Astrocyte (in vitro differentiated cells and primary cell): Measurements from ENCODE around the gene IQCM. TPM values are rescaled to one million over a fixed set of nuclear protein-coding genes. Genes with fewer than 3 reads are reported as not detected.

Source experiments
- DNase-seq: peaks from one replicate; pipeline ENCODE4 v3.0.0-alpha.2; 2010; ENCODE audit warnings: low read depth
- FAIRE-seq: peaks from 2 replicates; lab custom pipeline; 2011; peaks lifted over from hg19 to GRCh38; lab: Jason Lieb, UNC
- H2AFZ ChIP-seq: 2 replicates; pipeline ENCODE4 v1.6.0; 2012; ENCODE audit warnings: low read depth, low read length, inconsistent platforms
- H3K27ac ChIP-seq: 2 replicates; pipeline ENCODE4 v1.5.1; 2011; ENCODE audit warnings: low read depth, low read length, inconsistent platforms
- H3K27me3 ChIP-seq: 2 replicates; pipeline ENCODE4 v1.6.0; 2011; ENCODE audit warnings: low read length, inconsistent platforms; ENCODE audit not compliant: insufficient read depth
- H3K36me3 ChIP-seq: 2 replicates; pipeline ENCODE4 v1.5.1; 2011; ENCODE audit warnings: low read length, inconsistent platforms; ENCODE audit not compliant: insufficient read depth
- H3K4me1 ChIP-seq: 2 replicates; pipeline ENCODE4 v1.5.1; 2011; ENCODE audit warnings: low read length, inconsistent platforms; ENCODE audit not compliant: insufficient read depth
- H3K4me2 ChIP-seq: 2 replicates; pipeline ENCODE4 v1.6.0; 2012; ENCODE audit warnings: low read length, inconsistent platforms
- H3K4me3 ChIP-seq: 2 replicates; pipeline ENCODE4 v1.5.1; 2011; ENCODE audit warnings: low read depth, mild to moderate bottlenecking, low read length, inconsistent platforms; ENCODE audit not compliant: insufficient read depth
- H3K79me2 ChIP-seq: 2 replicates; pipeline ENCODE4 v1.6.0; 2012; ENCODE audit warnings: mild to moderate bottlenecking, low read length, inconsistent platforms; ENCODE audit not compliant: insufficient read depth
- H3K9ac ChIP-seq: 2 replicates; pipeline ENCODE4 v1.6.0; 2012; ENCODE audit warnings: mild to moderate bottlenecking, low read length, inconsistent platforms
- H3K9me3 ChIP-seq: 2 replicates; pipeline ENCODE4 v1.5.1; 2012; ENCODE audit warnings: low read depth, mild to moderate bottlenecking, low read length, inconsistent platforms; ENCODE audit not compliant: insufficient read depth
- H4K20me1 ChIP-seq: 2 replicates; pipeline ENCODE4 v1.6.0; 2012; ENCODE audit warnings: low read length, inconsistent platforms; ENCODE audit not compliant: insufficient read depth
- H3K27ac Mint-ChIP-seq: one replicate; pipeline ENCODE4 v1.8.0; 2021; ENCODE audit warnings: mild to moderate bottlenecking, mixed read lengths; ENCODE audit not compliant: unreplicated experiment
- H3K27me3 Mint-ChIP-seq: one replicate; pipeline ENCODE4 v1.8.0; 2021; ENCODE audit warnings: low read depth, mixed read lengths; ENCODE audit not compliant: unreplicated experiment
- H3K36me3 Mint-ChIP-seq: one replicate; pipeline ENCODE4 v1.8.0; 2021; ENCODE audit warnings: low read depth, mixed read lengths; ENCODE audit not compliant: unreplicated experiment
- H3K4me1 Mint-ChIP-seq: one replicate; pipeline ENCODE4 v1.8.0; 2021; ENCODE audit warnings: low read depth, mixed read lengths; ENCODE audit not compliant: unreplicated experiment
- H3K4me3 Mint-ChIP-seq: one replicate; pipeline ENCODE4 v1.8.0; 2021; ENCODE audit warnings: mild to moderate bottlenecking, moderate library complexity, mixed read lengths; ENCODE audit not compliant: unreplicated experiment
- H3K9me3 Mint-ChIP-seq: one replicate; pipeline ENCODE4 v1.8.0; 2021; ENCODE audit warnings: mild to moderate bottlenecking, mixed read lengths; ENCODE audit not compliant: unreplicated experiment
- EZH2 ChIP-seq: IDR thresholded peaks from 2 replicates; pipeline ENCODE4 v1.6.1; 2012; ENCODE audit warnings: mild to moderate bottlenecking, low read length, inconsistent platforms; ENCODE audit not compliant: insufficient read depth
- total RNA-seq: library from RNA; stranded (reverse); gene quantifications from 2 replicates; pipeline ENCODE4 v1.2.1, GENCODE V29; 2021
- TF ChIP-seq, protein P1 (sequence below): IDR thresholded peaks from 2 replicates; pipeline ENCODE4 v1.5.1; 2011; ENCODE audit warnings: low read depth, mild to moderate bottlenecking, inconsistent platforms, low read length, moderate library complexity; ENCODE audit not compliant: insufficient read depth

The IQCM gene
- total RNA-seq, 1 donor from 2014 or later = 0.11 TPM

GRCh38 chr4:149790172-149790907, 25.3 kb downstream of the IQCM start:
- no peak overlapping the region for H3K4me3 ChIP-seq
- no peak overlapping the region for H3K27ac ChIP-seq
- TF ChIP-seq, protein P1, sequence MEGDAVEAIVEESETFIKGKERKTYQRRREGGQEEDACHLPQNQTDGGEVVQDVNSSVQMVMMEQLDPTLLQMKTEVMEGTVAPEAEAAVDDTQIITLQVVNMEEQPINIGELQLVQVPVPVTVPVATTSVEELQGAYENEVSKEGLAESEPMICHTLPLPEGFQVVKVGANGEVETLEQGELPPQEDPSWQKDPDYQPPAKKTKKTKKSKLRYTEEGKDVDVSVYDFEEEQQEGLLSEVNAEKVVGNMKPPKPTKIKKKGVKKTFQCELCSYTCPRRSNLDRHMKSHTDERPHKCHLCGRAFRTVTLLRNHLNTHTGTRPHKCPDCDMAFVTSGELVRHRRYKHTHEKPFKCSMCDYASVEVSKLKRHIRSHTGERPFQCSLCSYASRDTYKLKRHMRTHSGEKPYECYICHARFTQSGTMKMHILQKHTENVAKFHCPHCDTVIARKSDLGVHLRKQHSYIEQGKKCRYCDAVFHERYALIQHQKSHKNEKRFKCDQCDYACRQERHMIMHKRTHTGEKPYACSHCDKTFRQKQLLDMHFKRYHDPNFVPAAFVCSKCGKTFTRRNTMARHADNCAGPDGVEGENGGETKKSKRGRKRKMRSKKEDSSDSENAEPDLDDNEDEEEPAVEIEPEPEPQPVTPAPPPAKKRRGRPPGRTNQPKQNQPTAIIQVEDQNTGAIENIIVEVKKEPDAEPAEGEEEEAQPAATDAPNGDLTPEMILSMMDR = no peak
- TF ChIP-seq EZH2 = no peak
- Mint-ChIP-seq H3K36me3 (no peaks in the 10 kb centered on the region), H3K27me3 (no peaks in the 10 kb centered on the region), H3K4me3 (no peak overlapping the region), H3K9me3 (no peaks in the 10 kb centered on the region), H3K27ac (no peak overlapping the region), H3K4me1 (peaks cover 26% of the 10 kb centered on the region)
- H3K27me3 ChIP-seq = no peaks in the 10 kb centered on the region
- H2AFZ ChIP-seq = no peak overlapping the region
- H3K9me3 ChIP-seq = no peaks in the 10 kb centered on the region
- DNase-seq = no peak
- peak; percentile 9 for FAIRE-seq
- no peaks in the 10 kb centered on the region for H3K79me2 ChIP-seq
- no peaks in the 10 kb centered on the region for H4K20me1 ChIP-seq
- H3K4me1 ChIP-seq = no peaks in the 10 kb centered on the region
- H3K9ac ChIP-seq = no peak overlapping the region
- no peaks in the 10 kb centered on the region for H3K36me3 ChIP-seq
- H3K4me2 ChIP-seq = no peak overlapping the region

GRCh38 chr4:149788300-149788699, 27.3 kb downstream of the IQCM start:
- Histone ChIP-seq H3K4me1 (peaks cover 3% of the 10 kb centered on the region), H3K79me2 (no peaks in the 10 kb centered on the region), H2AFZ (no peak overlapping the region), H3K27me3 (no peaks in the 10 kb centered on the region), H3K9ac (no peak overlapping the region), H4K20me1 (no peaks in the 10 kb centered on the region), H3K9me3 (no peaks in the 10 kb centered on the region), H3K4me2 (no peak overlapping the region), H3K4me3 (no peak overlapping the region), H3K36me3 (no peaks in the 10 kb centered on the region), H3K27ac (no peak overlapping the region)
- H3K4me3 Mint-ChIP-seq = no peak overlapping the region
- no peak overlapping the region for H3K27ac Mint-ChIP-seq
- H3K4me1 Mint-ChIP-seq = peaks cover 11% of the 10 kb centered on the region
- no peak for TF ChIP-seq EZH2
- TF ChIP-seq, protein P1 = no peak
- peaks cover 2% of the 10 kb centered on the region for H3K9me3 Mint-ChIP-seq
- DNase-seq = no peak
- H3K27me3 Mint-ChIP-seq = no peaks in the 10 kb centered on the region
- no peaks in the 10 kb centered on the region for H3K36me3 Mint-ChIP-seq
- FAIRE-seq = no peak

DNA sequence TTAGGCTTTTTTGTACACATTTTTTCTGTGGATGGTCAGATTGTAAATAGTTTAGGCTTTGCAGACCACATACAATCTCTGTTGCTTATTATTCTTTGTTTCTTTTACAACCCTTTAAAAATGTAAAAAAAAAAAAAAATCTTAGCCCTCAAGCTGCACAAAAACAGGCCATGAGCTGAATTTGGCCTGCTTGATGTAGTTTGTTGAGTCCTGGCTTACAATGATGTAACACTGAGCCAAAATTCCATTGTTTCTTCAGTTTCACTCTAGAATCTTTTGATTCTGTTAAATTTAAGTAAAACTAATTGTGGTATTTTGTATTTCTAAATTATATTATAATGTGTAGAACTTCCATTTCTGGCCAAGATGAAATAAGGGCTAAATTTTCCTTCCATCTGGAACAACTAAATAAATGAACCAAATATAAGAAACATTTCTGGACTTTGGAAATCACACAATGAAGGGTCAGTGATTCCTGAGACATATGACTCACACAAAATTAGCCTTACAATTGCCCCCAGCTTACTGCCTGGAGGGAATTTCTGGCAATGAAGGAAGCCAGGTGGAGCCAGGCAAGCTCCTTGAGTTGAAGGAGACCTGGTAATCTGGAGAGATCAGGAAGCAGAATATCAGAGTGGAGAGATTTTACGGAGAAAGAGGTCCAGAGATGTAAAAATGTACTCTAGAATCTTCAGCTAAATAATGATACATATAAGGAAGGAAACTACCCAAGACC, 29.8 kb downstream of the IQCM start:
- H3K27ac ChIP-seq = peak overlapping the region; percentile 55
- no peaks in the 10 kb centered on the region for H3K27me3 ChIP-seq
- peaks cover 14% of the 10 kb centered on the region for H3K4me1 Mint-ChIP-seq
- H3K4me3 ChIP-seq = no peak overlapping the region
- TF ChIP-seq EZH2 = no peak
- TF ChIP-seq, protein P1 = no peak
- no peaks in the 10 kb centered on the region for H4K20me1 ChIP-seq
- H3K27me3 Mint-ChIP-seq = no peaks in the 10 kb centered on the region
- no peak overlapping the region for H2AFZ ChIP-seq
- peak overlapping the region; percentile 28 for H3K27ac Mint-ChIP-seq
- FAIRE-seq (no peak), DNase-seq (peak; percentile 64)
- peaks cover 6% of the 10 kb centered on the region for H3K4me1 ChIP-seq
- peaks cover 2% of the 10 kb centered on the region for H3K9me3 Mint-ChIP-seq
- H3K36me3 ChIP-seq = no peaks in the 10 kb centered on the region
- no peaks in the 10 kb centered on the region for H3K79me2 ChIP-seq
- no peak overlapping the region for H3K4me3 Mint-ChIP-seq
- H3K4me2 ChIP-seq = peak overlapping the region; percentile 6
- no peak overlapping the region for H3K9ac ChIP-seq
- H3K9me3 ChIP-seq = no peaks in the 10 kb centered on the region
- H3K36me3 Mint-ChIP-seq = no peaks in the 10 kb centered on the region
